Hepatocyte (in vitro differentiated cells): ENCODE measurements around the gene TIFAB. TPM values are rescaled to one million over a fixed set of nuclear protein-coding genes. Genes with fewer than 3 reads are reported as not detected.

Experiments used
- DNase-seq: peaks from one replicate; pipeline ENCODE4 v3.0.0-alpha.2; 2016; ENCODE audit warnings: low spot score
- H2AFZ ChIP-seq: fragments of 200-600 bp; sonication (generic); 2 replicates; pipeline ENCODE4 v1.6.0; 2016; ENCODE audit warnings: antibody characterized with exemption, mild to moderate bottlenecking
- H3K27ac ChIP-seq: fragments of 200-600 bp; sonication (generic); 2 replicates; pipeline ENCODE4 v1.5.1; 2016; ENCODE audit warnings: mild to moderate bottlenecking
- H3K27me3 ChIP-seq: fragments of 200-600 bp; sonication (generic); 2 replicates; pipeline ENCODE4 v1.6.1; 2016
- H3K36me3 ChIP-seq: fragments of 200-600 bp; sonication (generic); replicated peaks from 2 replicates; pipeline ENCODE4 v1.5.1; 2016; ENCODE audit warnings: low read depth; ENCODE audit not compliant: insufficient read depth
- H3K4me1 ChIP-seq: fragments of 200-600 bp; sonication (generic); 2 replicates; pipeline ENCODE4 v1.5.1; 2016; ENCODE audit warnings: mild to moderate bottlenecking, moderate library complexity; ENCODE audit not compliant: insufficient read depth
- H3K4me2 ChIP-seq: fragments of 200-600 bp; sonication (generic); 2 replicates; pipeline ENCODE4 v1.6.0; 2016
- H3K4me3 ChIP-seq: fragments of 200-600 bp; sonication (generic); 2 replicates; pipeline ENCODE4 v1.5.1; 2016; ENCODE audit warnings: mild to moderate bottlenecking
- H3K79me2 ChIP-seq: fragments of 200-600 bp; sonication (generic); 2 replicates; pipeline ENCODE4 v1.6.0; 2017; ENCODE audit warnings: mild to moderate bottlenecking
- H3K9me2 ChIP-seq: fragments of 200-600 bp; sonication (generic); replicated peaks from 2 replicates; pipeline ENCODE4 v1.6.0; 2017; ENCODE audit warnings: mild to moderate bottlenecking; ENCODE audit not compliant: insufficient read depth
- H3K9me3 ChIP-seq: fragments of 200-600 bp; sonication (generic); 2 replicates; pipeline ENCODE4 v1.5.1; 2016; ENCODE audit warnings: low read depth, mild to moderate bottlenecking
- H4K20me1 ChIP-seq: fragments of 200-600 bp; sonication (generic); 2 replicates; pipeline ENCODE4 v1.6.0; 2016; ENCODE audit warnings: mild to moderate bottlenecking; ENCODE audit not compliant: insufficient read depth, poor library complexity, severe bottlenecking
- EZH2 ChIP-seq: fragments of 200-600 bp; sonication (generic); IDR thresholded peaks from 2 replicates; pipeline ENCODE4 v1.6.1; 2016; ENCODE audit warnings: antibody characterized with exemption, mild to moderate bottlenecking, borderline replicate concordance
- EZH2phosphoT487 ChIP-seq: fragments of 200-600 bp; sonication (generic); IDR thresholded peaks from one replicate; pipeline ENCODE4 v1.6.1; 2018; ENCODE audit warnings: antibody characterized with exemption, mild to moderate bottlenecking, low read depth, moderate library complexity; ENCODE audit not compliant: unreplicated experiment, severe bottlenecking
- WGBS: methylation state at CpG from one replicate; pipeline ENCODE4 v1.1.6; 2016; ENCODE audit warnings: low lambda C conversion rate; ENCODE audit errors: missing lambda C conversion rate; 5-methylcytosine and 5-hydroxymethylcytosine counted together
- polyA plus RNA-seq: library from polyadenylated mRNA; unstranded; fragments of >200 nt; fragmentation: Nextera tagmentation; extraction: Ambion mirVana; gene quantifications from 2 replicates; pipeline ENCODE4 v1.2.1, GENCODE V29; 2016
- total RNA-seq: library from RNA; depleted of rRNA; stranded (reverse); fragments of >200 nt; gene quantifications from 2 replicates; pipeline ENCODE4 v1.2.3, GENCODE V29; 2014
- TF ChIP-seq, protein P1 (sequence below): fragments of 200-600 bp; sonication (generic); IDR thresholded peaks from 2 replicates; pipeline ENCODE4 v1.5.1; 2016; ENCODE audit warnings: antibody characterized with exemption, mild to moderate bottlenecking; ENCODE audit not compliant: poor library complexity

Gene TIFAB
- total and polyA plus RNA-seq, 2 experiments from 2014 or later, result not detected

GRCh38 chr5:135441919-135442318, 10.2 kb downstream of the TIFAB start:
- Histone ChIP-seq H2AFZ (no peak overlapping the region), H3K27me3 (no peaks in the 10 kb centered on the region), H3K9me2 (no peaks in the 10 kb centered on the region), H3K4me2 (no peak overlapping the region), H3K79me2 (no peaks in the 10 kb centered on the region), H3K4me1 (peaks cover 39% of the 10 kb centered on the region), H4K20me1 (no peaks in the 10 kb centered on the region), H3K4me3 (no peak overlapping the region), H3K27ac (peak overlapping the region; percentile 45), H3K9me3 (no peaks in the 10 kb centered on the region), H3K36me3 (no peaks in the 10 kb centered on the region)
- TF ChIP-seq EZH2phosphoT487 (no peak), EZH2 (no peak)
- TF ChIP-seq, protein P1, sequence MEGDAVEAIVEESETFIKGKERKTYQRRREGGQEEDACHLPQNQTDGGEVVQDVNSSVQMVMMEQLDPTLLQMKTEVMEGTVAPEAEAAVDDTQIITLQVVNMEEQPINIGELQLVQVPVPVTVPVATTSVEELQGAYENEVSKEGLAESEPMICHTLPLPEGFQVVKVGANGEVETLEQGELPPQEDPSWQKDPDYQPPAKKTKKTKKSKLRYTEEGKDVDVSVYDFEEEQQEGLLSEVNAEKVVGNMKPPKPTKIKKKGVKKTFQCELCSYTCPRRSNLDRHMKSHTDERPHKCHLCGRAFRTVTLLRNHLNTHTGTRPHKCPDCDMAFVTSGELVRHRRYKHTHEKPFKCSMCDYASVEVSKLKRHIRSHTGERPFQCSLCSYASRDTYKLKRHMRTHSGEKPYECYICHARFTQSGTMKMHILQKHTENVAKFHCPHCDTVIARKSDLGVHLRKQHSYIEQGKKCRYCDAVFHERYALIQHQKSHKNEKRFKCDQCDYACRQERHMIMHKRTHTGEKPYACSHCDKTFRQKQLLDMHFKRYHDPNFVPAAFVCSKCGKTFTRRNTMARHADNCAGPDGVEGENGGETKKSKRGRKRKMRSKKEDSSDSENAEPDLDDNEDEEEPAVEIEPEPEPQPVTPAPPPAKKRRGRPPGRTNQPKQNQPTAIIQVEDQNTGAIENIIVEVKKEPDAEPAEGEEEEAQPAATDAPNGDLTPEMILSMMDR, result no peak
- no peak for DNase-seq
- 97% methylated on average over 4 of the region's 4 CpGs for WGBS

DNA sequence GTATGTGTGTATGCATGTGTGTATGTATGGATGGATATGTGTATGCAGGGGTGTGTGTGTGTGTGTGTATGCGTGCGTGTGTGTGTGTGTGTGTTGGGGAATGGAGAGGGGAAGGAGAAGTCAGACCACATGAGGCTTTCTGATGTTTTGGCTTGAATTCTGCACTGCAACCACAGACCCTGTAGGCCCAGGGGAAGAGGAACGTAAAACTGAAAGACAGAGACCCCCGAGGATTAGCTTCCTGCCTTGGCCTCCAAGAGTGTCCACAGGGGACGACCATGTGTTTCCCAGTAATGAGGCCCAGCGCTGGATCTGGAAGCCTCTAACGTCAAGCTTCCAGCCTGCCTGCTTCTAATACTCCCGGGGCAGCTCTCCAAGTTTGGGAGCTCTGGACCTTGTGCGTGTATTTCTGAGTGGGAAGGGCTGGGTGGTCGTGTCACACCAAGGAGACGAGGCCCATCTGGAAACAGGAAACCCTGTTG, 10.8 kb downstream of the TIFAB start:
- Histone ChIP-seq H3K36me3 (no peaks in the 10 kb centered on the region), H3K27ac (peak overlapping the region; percentile 45), H3K9me2 (no peaks in the 10 kb centered on the region), H4K20me1 (no peaks in the 10 kb centered on the region), H3K79me2 (no peaks in the 10 kb centered on the region), H3K4me3 (no peak overlapping the region), H3K27me3 (no peaks in the 10 kb centered on the region), H3K9me3 (no peaks in the 10 kb centered on the region), H3K4me2 (no peak overlapping the region), H2AFZ (no peak overlapping the region), H3K4me1 (peaks cover 39% of the 10 kb centered on the region)
- no peak for DNase-seq
- 63% methylated on average over 11 of the region's 11 CpGs for WGBS
- TF ChIP-seq EZH2phosphoT487 (no peak), EZH2 (no peak)
- TF ChIP-seq, protein P1, result no peak

DNA sequence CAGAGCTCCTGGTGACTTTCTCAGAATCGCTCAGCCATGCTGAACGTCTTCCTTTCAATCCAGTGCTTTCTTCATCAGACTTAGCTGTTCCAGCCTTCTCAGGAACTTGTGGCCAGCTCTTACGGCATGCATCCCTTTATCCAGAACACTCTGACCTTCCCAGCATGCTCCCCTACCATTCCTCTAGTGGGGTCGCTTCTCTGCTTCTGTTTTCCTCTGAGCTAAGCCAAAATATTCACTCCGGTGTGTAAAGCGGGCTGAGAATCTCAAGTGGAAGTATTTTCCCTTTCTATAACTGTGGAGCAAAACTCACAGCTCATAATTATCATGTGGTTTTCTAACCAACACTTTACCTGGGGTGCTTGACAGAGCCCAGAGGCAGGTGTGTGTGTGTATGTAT, 11.2 kb downstream of the TIFAB start:
- no peaks in the 10 kb centered on the region for H3K9me2 ChIP-seq
- 87% methylated on average over 6 of the region's 6 CpGs for WGBS
- H3K79me2 ChIP-seq, result no peaks in the 10 kb centered on the region
- no peaks in the 10 kb centered on the region for H4K20me1 ChIP-seq
- no peak overlapping the region for H2AFZ ChIP-seq
- DNase-seq, result no peak
- H3K4me2 ChIP-seq, result no peak overlapping the region
- H3K36me3 ChIP-seq, result no peaks in the 10 kb centered on the region
- TF ChIP-seq EZH2, result no peak
- TF ChIP-seq, protein P1, result no peak
- TF ChIP-seq EZH2phosphoT487, result no peak
- H3K27me3 ChIP-seq, result no peaks in the 10 kb centered on the region
- H3K9me3 ChIP-seq, result no peaks in the 10 kb centered on the region
- H3K4me3 ChIP-seq, result no peak overlapping the region
- H3K4me1 ChIP-seq, result peaks cover 39% of the 10 kb centered on the region
- H3K27ac ChIP-seq, result peak overlapping the region; percentile 45
